ENCODE data around the gene RAPGEF4. TPM values are rescaled to one million over a fixed set of nuclear protein-coding genes. Genes with fewer than 3 reads are reported as not detected.
A peak's percentile ranks its signal among the peaks of the same experiment; 100 is the strongest.

The RAPGEF4 gene
- total and polyA plus RNA-seq, 4 donors, result 0.46 to 22.8 (median 3.9) TPM

DNA sequence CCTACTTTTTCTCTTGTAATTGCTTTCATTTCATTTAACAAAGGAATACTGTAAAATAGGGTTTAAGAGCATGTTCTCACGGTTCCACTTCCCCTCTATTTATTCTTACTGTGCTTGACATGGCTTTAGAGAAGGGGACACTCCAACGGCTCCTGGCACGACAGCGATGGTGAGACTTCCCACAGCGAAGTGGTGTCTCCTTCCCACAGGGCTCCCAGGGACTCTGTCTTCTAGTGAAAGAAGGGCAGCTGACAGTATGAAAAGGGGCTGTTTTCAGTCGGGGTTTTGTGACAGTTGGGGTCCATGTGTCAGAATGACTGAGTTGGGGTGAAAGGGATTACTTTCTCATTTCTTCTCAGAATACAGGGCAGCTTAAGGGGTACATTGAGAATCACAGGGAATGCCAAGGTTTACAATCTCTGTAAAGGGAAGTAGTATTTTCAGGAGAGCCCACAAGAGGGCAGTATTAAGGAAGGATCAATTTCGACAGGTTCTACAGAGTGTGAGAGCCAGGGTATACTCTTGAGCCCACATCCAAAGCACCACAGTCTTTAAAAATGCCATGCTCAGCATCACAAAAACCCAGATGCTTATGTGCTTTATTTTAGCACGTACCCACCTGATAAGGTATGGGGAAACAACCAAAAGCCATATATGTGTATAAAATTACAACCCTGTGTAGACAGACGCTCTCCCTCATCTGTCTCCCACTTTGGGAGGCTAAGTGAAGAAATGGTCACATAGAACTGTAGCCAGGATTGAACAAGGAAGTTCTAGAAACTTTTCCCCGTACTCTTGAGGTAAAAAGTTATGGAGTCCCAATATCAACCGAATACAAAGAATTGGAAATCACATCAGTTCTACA, 31.3 kb upstream of the RAPGEF4 start:
- H3K4me3 ChIP-seq (ENCODE audit: low read length in 2 of 2), result no peak overlapping the region
- H3K4me1 ChIP-seq (ENCODE audit: control insufficient read depth in 1 of 2, insufficient read depth in 2 of 2, low read length in 2 of 2), result no peaks in the 10 kb centered on the region
- H3K9me3 ChIP-seq (ENCODE audit: control insufficient read depth, low read length), result no peaks in the 10 kb centered on the region
- ATAC-seq (ENCODE audit: low FRiP score) (peak; percentile 57), DNase-seq (no peak)
- no peak overlapping the region for H3K27ac ChIP-seq (ENCODE audit: low read depth in 1 of 2, low read length in 2 of 2)
- no peaks in the 10 kb centered on the region for H3K36me3 ChIP-seq (ENCODE audit: control insufficient read depth in 1 of 2, insufficient read depth in 2 of 2, low read length in 1 of 2)
- intact Hi-C loops (cut with DNase I), result no loop called here
- 67 to 72% methylated on average over 11 of the region's 11 CpGs for WGBS, 2 donors
- H3K27me3 ChIP-seq (ENCODE audit: control insufficient read depth in 1 of 2, insufficient read depth in 2 of 2, low read length in 1 of 2), result peaks cover 0 to 1% of the 10 kb centered on the region in 2 donors

DNA sequence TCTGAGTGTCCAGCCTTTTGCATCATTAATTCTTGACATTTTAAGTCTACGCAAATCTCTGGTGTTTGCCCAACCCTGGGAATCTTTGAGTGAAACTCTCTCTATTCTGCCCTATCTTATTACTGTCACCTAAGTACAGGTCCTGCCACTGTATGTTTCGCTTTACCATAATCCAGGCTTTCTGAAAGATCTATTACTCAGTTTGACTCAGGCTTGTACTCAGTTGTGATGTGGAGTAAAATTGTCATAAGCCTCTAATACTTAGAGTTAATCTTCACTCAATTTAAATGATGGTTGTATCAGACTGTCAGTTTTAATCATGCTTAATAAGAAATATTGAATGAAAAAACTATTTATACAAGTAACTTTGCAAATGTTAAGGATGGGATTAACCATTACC, 30.3 kb upstream of the RAPGEF4 start:
- Histone ChIP-seq H3K4me1 (ENCODE audit: control insufficient read depth in 1 of 2, insufficient read depth in 2 of 2, low read length in 2 of 2) (no peaks in the 10 kb centered on the region), H3K9me3 (ENCODE audit: control insufficient read depth, low read length) (no peaks in the 10 kb centered on the region), H3K27ac (ENCODE audit: low read depth in 1 of 2, low read length in 2 of 2) (no peak overlapping the region), H3K36me3 (ENCODE audit: control insufficient read depth in 1 of 2, insufficient read depth in 2 of 2, low read length in 1 of 2) (no peaks in the 10 kb centered on the region), H3K27me3 (ENCODE audit: control insufficient read depth in 1 of 2, insufficient read depth in 2 of 2, low read length in 1 of 2) (peaks cover 0 to 1% of the 10 kb centered on the region in 2 donors), H3K4me3 (ENCODE audit: low read length in 2 of 2) (no peak overlapping the region)
- intact Hi-C loops (cut with DNase I), result no loop called here
- ATAC-seq (ENCODE audit: low FRiP score) (no peak), DNase-seq (no peak)
- WGBS, 2 donors, result 62 to 98% methylated on average over 2 of the region's 2 CpGs

- Histone ChIP-seq H3K27ac (ENCODE audit: low read depth in 1 of 2, low read length in 2 of 2) (no peak overlapping the region), H3K9me3 (ENCODE audit: control insufficient read depth, low read length) (no peaks in the 10 kb centered on the region), H3K4me3 (ENCODE audit: low read length in 2 of 2) (no peak overlapping the region), H3K27me3 (ENCODE audit: control insufficient read depth in 1 of 2, insufficient read depth in 2 of 2, low read length in 1 of 2) (peaks cover 0 to 1% of the 10 kb centered on the region in 2 donors), H3K4me1 (ENCODE audit: control insufficient read depth in 1 of 2, insufficient read depth in 2 of 2, low read length in 2 of 2) (no peaks in the 10 kb centered on the region), H3K36me3 (ENCODE audit: control insufficient read depth in 1 of 2, insufficient read depth in 2 of 2, low read length in 1 of 2) (no peaks in the 10 kb centered on the region)
- ATAC-seq (ENCODE audit: low FRiP score) (no peak), DNase-seq (no peak)
- WGBS, 2 donors, result 87 to 92% methylated on average over 2 of the region's 2 CpGs
- intact Hi-C loops (cut with DNase I), result no loop called here
Measured at GRCh38 chr2:172708247-172708646, 27.4 kb upstream of the RAPGEF4 start.

- ATAC-seq (ENCODE audit: low FRiP score), result no peak
- Histone ChIP-seq H3K27ac (ENCODE audit: low read depth in 1 of 2, low read length in 2 of 2) (no peak overlapping the region), H3K9me3 (ENCODE audit: control insufficient read depth, low read length) (no peaks in the 10 kb centered on the region), H3K36me3 (ENCODE audit: control insufficient read depth in 1 of 2, insufficient read depth in 2 of 2, low read length in 1 of 2) (no peaks in the 10 kb centered on the region), H3K27me3 (ENCODE audit: control insufficient read depth in 1 of 2, insufficient read depth in 2 of 2, low read length in 1 of 2) (peaks cover 0 to 1% of the 10 kb centered on the region in 2 donors), H3K4me1 (ENCODE audit: control insufficient read depth in 1 of 2, insufficient read depth in 2 of 2, low read length in 2 of 2) (no peaks in the 10 kb centered on the region), H3K4me3 (ENCODE audit: low read length in 2 of 2) (no peak overlapping the region)
- no peak for DNase-seq
- intact Hi-C loops (cut with DNase I), result loop anchor here in 1 of 2 donors (5.0 kb wide), 1 partner anchor 117 kb away; no protein-coding TSS in a partner anchor
- WGBS, 2 donors, result 76 to 82% methylated on average over 11 of the region's 11 CpGs
Measured at GRCh38 chr2:172709566-172710291, 25.9 kb upstream of the RAPGEF4 start.

DNA sequence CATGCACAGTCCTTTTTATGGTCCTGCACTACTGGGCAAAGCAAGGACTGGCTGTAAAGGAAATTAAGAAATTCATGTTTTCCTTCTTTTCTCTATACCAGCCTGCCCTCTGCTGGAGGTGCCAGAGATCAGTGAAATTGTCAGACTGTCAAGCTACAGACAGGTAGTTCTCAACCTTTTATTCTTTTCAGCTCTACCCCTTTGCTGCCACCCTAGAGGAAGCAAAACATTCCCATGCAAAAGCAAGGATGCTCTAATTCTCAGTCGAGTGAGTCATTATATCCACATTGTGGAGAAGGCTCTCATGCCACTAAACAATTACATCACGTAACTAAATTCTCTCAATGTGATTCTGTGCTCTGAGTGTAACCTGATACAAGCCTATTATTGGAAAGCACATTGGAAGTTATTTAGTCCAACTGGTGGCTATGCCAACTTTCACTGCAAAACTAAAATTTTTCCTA, 25.0 kb upstream of the RAPGEF4 start:
- intact Hi-C loops (cut with DNase I), result loop anchor here in 1 of 2 donors (5.0 kb wide), 1 partner anchor 118 kb away; no protein-coding TSS in a partner anchor
- WGBS, 2 donors, result 0 to 3% methylated on average over 2 of the region's 2 CpGs
- no peak for DNase-seq
- ATAC-seq (ENCODE audit: low FRiP score), result peak; percentile 43
- H3K36me3 ChIP-seq (ENCODE audit: control insufficient read depth in 1 of 2, insufficient read depth in 2 of 2, low read length in 1 of 2), result no peaks in the 10 kb centered on the region
- no peaks in the 10 kb centered on the region for H3K9me3 ChIP-seq (ENCODE audit: control insufficient read depth, low read length)
- H3K27ac ChIP-seq (ENCODE audit: low read depth in 1 of 2, low read length in 2 of 2), result no peak overlapping the region
- H3K27me3 ChIP-seq (ENCODE audit: control insufficient read depth in 1 of 2, insufficient read depth in 2 of 2, low read length in 1 of 2), result peaks cover 0 to 1% of the 10 kb centered on the region in 2 donors
- H3K4me1 ChIP-seq (ENCODE audit: control insufficient read depth in 1 of 2, insufficient read depth in 2 of 2, low read length in 2 of 2), result no peaks in the 10 kb centered on the region
- no peak overlapping the region for H3K4me3 ChIP-seq (ENCODE audit: low read length in 2 of 2)

DNA sequence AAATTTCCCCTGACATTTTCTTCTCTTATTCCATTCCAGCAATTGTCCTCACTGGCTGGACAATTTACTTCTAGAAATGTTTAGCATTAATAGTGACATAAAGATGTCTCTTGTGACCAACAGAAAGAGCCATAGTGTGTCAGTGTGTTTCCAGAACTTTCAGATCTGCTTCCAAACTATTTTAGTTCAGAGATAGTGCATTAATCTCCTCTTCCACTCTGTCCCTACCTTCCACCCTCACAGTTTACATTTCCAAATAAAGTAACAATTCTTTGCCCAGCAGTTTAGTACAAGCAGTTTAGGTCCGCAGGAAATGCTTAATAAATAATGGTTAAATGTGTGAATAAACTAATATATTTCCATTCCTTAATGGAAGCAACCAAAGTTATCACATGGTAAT, 24.5 kb upstream of the RAPGEF4 start:
- 58 to 64% methylated on average over 1 of the region's 1 CpG for WGBS, 2 donors

DNA sequence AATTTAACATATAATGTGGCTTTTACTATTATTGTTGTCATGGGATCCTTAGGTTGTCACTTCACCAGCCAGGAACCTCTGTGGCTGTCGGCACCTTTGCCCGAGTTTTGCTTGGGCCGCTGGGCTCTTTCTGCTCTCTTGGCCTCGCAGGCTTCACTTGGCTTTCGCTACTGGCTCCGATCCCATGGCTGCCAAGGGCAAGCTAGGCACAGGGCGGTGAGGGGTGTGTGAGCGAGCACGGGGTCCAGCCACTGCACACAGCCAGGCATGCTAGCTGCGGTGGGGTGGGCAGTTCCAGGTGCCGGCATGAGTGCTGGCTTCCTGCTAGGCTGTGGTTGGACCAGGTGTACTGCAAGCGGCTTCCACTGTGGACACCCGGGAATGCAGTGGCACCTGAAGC, 23.4 kb upstream of the RAPGEF4 start:
- WGBS, 2 donors, result 70 to 74% methylated on average over 13 of the region's 13 CpGs

More for the DNA sequence above, 24.5 kb upstream of the RAPGEF4 start:
- no peak for ATAC-seq (ENCODE audit: low FRiP score)
- Histone ChIP-seq H3K27ac (ENCODE audit: low read depth in 1 of 2, low read length in 2 of 2) (no peak overlapping the region), H3K4me3 (ENCODE audit: low read length in 2 of 2) (no peak overlapping the region), H3K27me3 (ENCODE audit: control insufficient read depth in 1 of 2, insufficient read depth in 2 of 2, low read length in 1 of 2) (peaks cover 0 to 1% of the 10 kb centered on the region in 2 donors), H3K9me3 (ENCODE audit: control insufficient read depth, low read length) (no peaks in the 10 kb centered on the region), H3K4me1 (ENCODE audit: control insufficient read depth in 1 of 2, insufficient read depth in 2 of 2, low read length in 2 of 2) (no peaks in the 10 kb centered on the region), H3K36me3 (ENCODE audit: control insufficient read depth in 1 of 2, insufficient read depth in 2 of 2, low read length in 1 of 2) (no peaks in the 10 kb centered on the region)
- DNase-seq, result no peak
- intact Hi-C loops (cut with DNase I), result loop anchor here in 1 of 2 donors (5.0 kb wide), 1 partner anchor 119 kb away; no protein-coding TSS in a partner anchor

DNA sequence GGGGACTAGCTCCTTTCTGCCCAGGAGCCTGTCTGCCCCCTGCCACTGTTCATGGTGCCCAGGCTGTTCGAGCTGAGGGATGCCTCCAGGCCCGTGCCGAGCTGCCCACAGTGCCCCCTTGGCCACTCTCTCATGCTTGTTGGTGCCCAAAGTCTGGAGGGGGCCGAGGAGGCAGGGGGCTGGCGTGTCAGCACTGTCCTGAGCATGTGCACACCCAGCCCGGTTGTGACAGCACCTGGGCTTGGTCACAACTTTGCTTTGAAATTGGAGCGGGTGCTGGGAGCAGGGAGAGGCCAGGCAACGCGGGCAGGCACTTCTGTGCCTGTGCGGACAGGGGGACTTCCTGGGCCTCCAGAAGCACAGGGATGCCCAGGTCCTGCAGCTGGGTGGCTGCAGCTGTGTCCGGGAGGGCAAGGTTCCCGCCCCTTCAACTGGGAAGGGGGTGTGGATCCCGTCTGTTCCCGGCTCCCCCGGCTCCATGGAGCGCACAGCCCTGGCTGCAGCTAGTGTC, 22.2 kb upstream of the RAPGEF4 start:
- no peaks in the 10 kb centered on the region for H3K36me3 ChIP-seq (ENCODE audit: control insufficient read depth in 1 of 2, insufficient read depth in 2 of 2, low read length in 1 of 2)
- H3K27ac ChIP-seq (ENCODE audit: low read depth in 1 of 2, low read length in 2 of 2), result no peak overlapping the region
- DNase-seq (no peak), ATAC-seq (ENCODE audit: low FRiP score) (peak; percentile 10)
- no peaks in the 10 kb centered on the region for H3K9me3 ChIP-seq (ENCODE audit: control insufficient read depth, low read length)
- intact Hi-C loops (cut with DNase I), result loop anchor here in 1 of 2 donors (5.0 kb wide), 1 partner anchor 121 kb away; no protein-coding TSS in a partner anchor
- 86 to 89% methylated on average over 16 of the region's 16 CpGs for WGBS, 2 donors
- H3K4me1 ChIP-seq (ENCODE audit: control insufficient read depth in 1 of 2, insufficient read depth in 2 of 2, low read length in 2 of 2), result no peaks in the 10 kb centered on the region
- H3K27me3 ChIP-seq (ENCODE audit: control insufficient read depth in 1 of 2, insufficient read depth in 2 of 2, low read length in 1 of 2), result no peaks in the 10 kb centered on the region
- H3K4me3 ChIP-seq (ENCODE audit: low read length in 2 of 2), result no peak overlapping the region

More for the DNA sequence above, 23.4 kb upstream of the RAPGEF4 start:
- Histone ChIP-seq H3K36me3 (ENCODE audit: control insufficient read depth in 1 of 2, insufficient read depth in 2 of 2, low read length in 1 of 2) (no peaks in the 10 kb centered on the region), H3K9me3 (ENCODE audit: control insufficient read depth, low read length) (no peaks in the 10 kb centered on the region), H3K27ac (ENCODE audit: low read depth in 1 of 2, low read length in 2 of 2) (no peak overlapping the region), H3K4me3 (ENCODE audit: low read length in 2 of 2) (no peak overlapping the region), H3K27me3 (ENCODE audit: control insufficient read depth in 1 of 2, insufficient read depth in 2 of 2, low read length in 1 of 2) (no peaks in the 10 kb centered on the region), H3K4me1 (ENCODE audit: control insufficient read depth in 1 of 2, insufficient read depth in 2 of 2, low read length in 2 of 2) (no peaks in the 10 kb centered on the region)
- DNase-seq (no peak), ATAC-seq (ENCODE audit: low FRiP score) (no peak)
- intact Hi-C loops (cut with DNase I), result loop anchor here in 1 of 2 donors (5.0 kb wide), 1 partner anchor 120 kb away; no protein-coding TSS in a partner anchor

Measured in aorta (tissue), 5 donors.